Psoas muscle (tissue), 8 donors: Measurements from ENCODE around the gene ANO6. TPM values are rescaled to one million over a fixed set of nuclear protein-coding genes. Genes with fewer than 3 reads are reported as not detected.
A peak's percentile ranks its signal among the peaks of the same experiment; 100 is the strongest.

Experiments used
- ATAC-seq, 4 donors: fragments of 200-7000 bp; cut with Tn5 transposase; one replicate each; pipeline ENCODE4 v1.9.1; 2020; ENCODE audit warnings: moderate library complexity in 3 of 4, mild to moderate bottlenecking in 2 of 4
- DNase-seq, 2 donors: peaks; one replicate each; pipeline ENCODE4 v3.0.0-alpha.2; 2020
- H3K27ac ChIP-seq: fragments of 200-600 bp; one replicate; pipeline ENCODE4 v1.8.0; 2022
- H3K27me3 ChIP-seq, 3 donors: fragments of 200-600 bp in 1 of 3; one replicate each; pipeline versions ENCODE4 v1.6.1 to v1.8.0; 2013 to 2022; ENCODE audit warnings: low read length in 2 of 3, mild to moderate bottlenecking in 2 of 3, moderate library complexity in 1 of 3; ENCODE audit not compliant: insufficient read depth in 3 of 3
- H3K36me3 ChIP-seq, 2 donors: fragments of 200-600 bp in 1 of 2; one replicate each; pipeline versions ENCODE4 v1.6.1 to v1.8.0; 2013 to 2022; ENCODE audit warnings: low read depth in 1 of 2, mild to moderate bottlenecking in 1 of 2, moderate library complexity in 1 of 2; ENCODE audit not compliant: insufficient read depth in 1 of 2
- H3K4me1 ChIP-seq: fragments of 200-600 bp; one replicate; pipeline ENCODE4 v1.8.0; 2022
- H3K4me3 ChIP-seq: fragments of 200-600 bp; one replicate; pipeline ENCODE4 v1.8.0; 2022; ENCODE audit warnings: mild to moderate bottlenecking
- H3K9me3 ChIP-seq: fragments of 200-600 bp; one replicate; pipeline ENCODE4 v1.8.0; 2022
- WGBS, 3 donors: extraction: QIAGEN DNeasy Blood & Tissue Kit; methylation state at CpG; one replicate each; pipeline versions ENCODE4 v1.1.6 to v1.1.7; 2013; 5-methylcytosine and 5-hydroxymethylcytosine counted together
- intact Hi-C, 2 donors: fragments of 100-400 bp; cut with DNase I; formaldehyde crosslinking; loops; one replicate each; pipeline versions ENCODE4 v1.11.0 to v1.14.2; 2022
- polyA plus RNA-seq, 3 donors: library from polyadenylated mRNA; stranded (reverse); fragments of 200-250 nt; gene quantifications; one replicate each; pipeline ENCODE4 v1.2.3, GENCODE V29; 2013
- total RNA-seq, 4 donors: library from RNA; stranded (reverse); fragmentation: NEBNext Ultra II Directional in 2 of 4; extraction: Animal tissue kit (Norgen Biotek cat#: 25700) in 2 of 4; gene quantifications; one replicate each; pipeline versions ENCODE4 v1.2.1 to v1.2.4, GENCODE V29; 2021 to 2023
- TF ChIP-seq, protein P1 (sequence below): fragments of 200-600 bp; IDR thresholded peaks from one replicate; pipeline ENCODE4 v1.8.0; 2022; ENCODE audit warnings: antibody characterized with exemption
- donor health status: healthy with polysubstance abuse.
- donor health status: DM: no; HTN: no; CAD: no; lungs with moderate emphysema.
- donor health status: Bipolar disorder and iron deficiency.
- donor health status: healthy.
- donor health status: DM: yes; HTN: yes; CAD: no.
- donor health status: DM: no; HTN: no; CAD: no.
- donor health status: DM: no; HTN: no; CAD: no.
- donor health status: DM: yes; HTN: yes; CAD: no.

The ANO6 gene
- total and polyA plus RNA-seq, 7 donors = 25.6 to 121 (median 51.5) TPM

- Histone ChIP-seq H3K27me3 (no peaks in the 10 kb centered on the region), H3K36me3 (peaks cover 0 to 17% of the 10 kb centered on the region in 2 donors), H3K27ac (peak overlapping the region; percentile 89), H3K9me3 (no peaks in the 10 kb centered on the region), H3K4me1 (peaks cover 93% of the 10 kb centered on the region), H3K4me3 (no peak overlapping the region)
- 96 to 99% (median 96%) methylated on average over 2 of the region's 2 CpGs for WGBS, 3 donors
- TF ChIP-seq, protein P1, sequence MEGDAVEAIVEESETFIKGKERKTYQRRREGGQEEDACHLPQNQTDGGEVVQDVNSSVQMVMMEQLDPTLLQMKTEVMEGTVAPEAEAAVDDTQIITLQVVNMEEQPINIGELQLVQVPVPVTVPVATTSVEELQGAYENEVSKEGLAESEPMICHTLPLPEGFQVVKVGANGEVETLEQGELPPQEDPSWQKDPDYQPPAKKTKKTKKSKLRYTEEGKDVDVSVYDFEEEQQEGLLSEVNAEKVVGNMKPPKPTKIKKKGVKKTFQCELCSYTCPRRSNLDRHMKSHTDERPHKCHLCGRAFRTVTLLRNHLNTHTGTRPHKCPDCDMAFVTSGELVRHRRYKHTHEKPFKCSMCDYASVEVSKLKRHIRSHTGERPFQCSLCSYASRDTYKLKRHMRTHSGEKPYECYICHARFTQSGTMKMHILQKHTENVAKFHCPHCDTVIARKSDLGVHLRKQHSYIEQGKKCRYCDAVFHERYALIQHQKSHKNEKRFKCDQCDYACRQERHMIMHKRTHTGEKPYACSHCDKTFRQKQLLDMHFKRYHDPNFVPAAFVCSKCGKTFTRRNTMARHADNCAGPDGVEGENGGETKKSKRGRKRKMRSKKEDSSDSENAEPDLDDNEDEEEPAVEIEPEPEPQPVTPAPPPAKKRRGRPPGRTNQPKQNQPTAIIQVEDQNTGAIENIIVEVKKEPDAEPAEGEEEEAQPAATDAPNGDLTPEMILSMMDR = no peak
- intact Hi-C loops = no loop called here
- DNase-seq (no peak), ATAC-seq (no peak)
These were observed 86.9 kb downstream of the ANO6 start for GRCh38 chr12:45302621-45303369.

GRCh38 chr12:45303945-45304344 lies 88.0 kb downstream of the ANO6 start:
- peak in 1 of 4 donors; percentile 28 for ATAC-seq
- Histone ChIP-seq H3K9me3 (no peaks in the 10 kb centered on the region), H3K27ac (peak overlapping the region; percentile 89), H3K4me3 (no peak overlapping the region), H3K4me1 (peaks cover 90% of the 10 kb centered on the region), H3K36me3 (peaks cover 0 to 17% of the 10 kb centered on the region in 2 donors), H3K27me3 (no peaks in the 10 kb centered on the region)
- DNase-seq = no peak
- TF ChIP-seq, protein P1 = no peak
- WGBS, 3 donors = 34 to 50% (median 42%) methylated on average over 3 of the region's 3 CpGs
- intact Hi-C loops = no loop called here

DNA sequence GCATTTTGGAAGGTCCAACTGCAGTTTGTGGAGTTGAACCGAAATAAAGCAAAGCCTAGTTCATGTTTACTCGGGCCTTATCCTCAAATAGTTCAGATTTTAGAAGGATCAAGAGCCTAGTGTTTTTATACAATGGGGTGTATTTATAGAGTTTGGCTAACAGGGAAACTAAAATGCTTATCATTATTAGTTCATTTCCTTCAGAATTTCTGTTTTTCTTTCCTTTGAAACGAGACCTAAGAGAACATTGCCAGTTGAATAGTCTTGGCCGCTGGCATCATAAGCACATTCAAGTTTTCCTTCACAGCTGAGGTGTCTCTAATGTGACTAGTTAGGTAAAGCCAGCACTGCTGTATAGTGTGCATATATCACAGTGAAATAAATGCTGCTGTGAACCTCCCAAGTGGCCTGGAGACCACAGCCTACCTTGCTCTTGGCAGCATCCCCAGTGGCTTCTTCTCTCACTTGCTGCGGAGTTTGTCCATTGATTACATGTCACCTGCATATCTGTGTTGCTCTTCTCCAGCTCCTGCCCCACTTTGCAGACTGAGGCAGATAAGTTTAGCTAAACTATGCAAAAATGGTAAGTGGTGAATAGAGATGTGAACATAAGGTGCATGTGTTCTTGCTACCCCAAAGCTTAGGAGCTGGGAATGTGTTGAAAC lies 88.8 kb downstream of the ANO6 start:
- H3K9me3 ChIP-seq = no peaks in the 10 kb centered on the region
- H3K27me3 ChIP-seq = no peaks in the 10 kb centered on the region
- intact Hi-C loops = no loop called here
- peaks cover 0 to 17% of the 10 kb centered on the region in 2 donors for H3K36me3 ChIP-seq
- H3K4me1 ChIP-seq = peaks cover 89% of the 10 kb centered on the region
- TF ChIP-seq, protein P1 = no peak
- DNase-seq = no peak
- 34 to 41% (median 34%) methylated on average over 5 of the region's 5 CpGs for WGBS, 3 donors
- ATAC-seq = peak in 1 of 4 donors; percentile 22
- H3K27ac ChIP-seq = peak overlapping the region; percentile 89
- no peak overlapping the region for H3K4me3 ChIP-seq

GRCh38 chr12:45305907-45306306 lies 90.0 kb downstream of the ANO6 start:
- no peaks in the 10 kb centered on the region for H3K9me3 ChIP-seq
- WGBS, 3 donors = 33 to 45% (median 34%) methylated on average over 3 of the region's 3 CpGs
- ATAC-seq (peak; percentile 78 to 87 (median 78)), DNase-seq (no peak)
- peaks cover 87% of the 10 kb centered on the region for H3K4me1 ChIP-seq
- no peak overlapping the region for H3K4me3 ChIP-seq
- no peaks in the 10 kb centered on the region for H3K27me3 ChIP-seq
- H3K36me3 ChIP-seq = peaks cover 0 to 17% of the 10 kb centered on the region in 2 donors
- TF ChIP-seq, protein P1 = no peak
- H3K27ac ChIP-seq = peak overlapping the region; percentile 66
- intact Hi-C loops = no loop called here
